ENCODE results near the gene PDZK1IP1. TPM values are rescaled to one million over a fixed set of nuclear protein-coding genes. Genes with fewer than 3 reads are reported as not detected.

The PDZK1IP1 gene
- 0.94 TPM for total RNA-seq
- not detected for polyA plus RNA-seq

GRCh38 chr1:47189844-47190508 lies at the start of gene PDZK1IP1:
TSS of gene PDZK1IP1 (minus strand) at chr1:47190036. CDS start at chr1:47189932, 104 bp downstream.
- Mint-ChIP-seq H3K4me3 (no peak within 1 kb of the TSS), H3K27ac (no peak within 1 kb of the TSS), H3K36me3 (no peaks in the 10 kb centered on the region), H3K4me1 (peaks cover 0 to 4% (median 2%) of the 10 kb centered on the region in 4 donors), H3K27me3 (peaks cover 7% of the 10 kb centered on the region), H3K9me3 (peaks cover 0 to 1% (median 0%) of the 10 kb centered on the region in 7 donors)
- Histone ChIP-seq H3K4me3 (ENCODE audit: low read depth, low read length) (no peak within 1 kb of the TSS), H3K27me3 (ENCODE audit: control insufficient read depth, insufficient read depth, low read length) (peaks cover 2% of the 10 kb centered on the region), H3K9me3 (ENCODE audit: control insufficient read depth in 2 of 2, low read length in 2 of 2) (no peaks in the 10 kb centered on the region), H3K4me1 (ENCODE audit: control insufficient read depth, insufficient read depth, low read length, poor library complexity, severe bottlenecking) (no peaks in the 10 kb centered on the region), H3K36me3 (ENCODE audit: control insufficient read depth, insufficient read depth, low read length) (no peaks in the 10 kb centered on the region), H3K27ac (ENCODE audit: insufficient read depth, low read length, poor library complexity, severe bottlenecking) (no peak within 1 kb of the TSS)
- ATAC-seq (ENCODE audit: low read depth in 2 of 2), result no peak
- no peak for DNase-seq

- H3K4me3 Mint-ChIP-seq, result peak overlapping the region in 3 of 4 donors; percentile 13 to 48 (median 22)
- H3K4me1 Mint-ChIP-seq, result peaks cover 10 to 14% (median 12%) of the 10 kb centered on the region in 4 donors
- no peaks in the 10 kb centered on the region for H3K9me3 Mint-ChIP-seq
- no peaks in the 10 kb centered on the region for H3K9me3 ChIP-seq (ENCODE audit: control insufficient read depth in 2 of 2, low read length in 2 of 2)
- peak; percentile 24 to 34 for ATAC-seq (ENCODE audit: low read depth in 2 of 2)
- H3K27me3 Mint-ChIP-seq, result peaks cover 46% of the 10 kb centered on the region
- H3K27ac ChIP-seq (ENCODE audit: insufficient read depth, low read length, poor library complexity, severe bottlenecking), result no peak overlapping the region
- peaks cover 4% of the 10 kb centered on the region for H3K27me3 ChIP-seq (ENCODE audit: control insufficient read depth, insufficient read depth, low read length)
- peak in 1 of 3 donors; percentile 73 for DNase-seq
- H3K36me3 Mint-ChIP-seq, result no peaks in the 10 kb centered on the region
- no peaks in the 10 kb centered on the region for H3K36me3 ChIP-seq (ENCODE audit: control insufficient read depth, insufficient read depth, low read length)
- peaks cover 12% of the 10 kb centered on the region for H3K4me1 ChIP-seq (ENCODE audit: control insufficient read depth, insufficient read depth, low read length, poor library complexity, severe bottlenecking)
- H3K4me3 ChIP-seq (ENCODE audit: low read depth, low read length), result peak overlapping the region; percentile 26
- H3K27ac Mint-ChIP-seq, result peak overlapping the region in 2 of 3 donors; percentile 27 to 37
Observed at GRCh38 chr1:47238935-47239592, 49.2 kb upstream of the PDZK1IP1 start.

GRCh38 chr1:47235806-47236205 lies 46.0 kb upstream of the PDZK1IP1 start:
- H3K4me3 Mint-ChIP-seq, result no peak overlapping the region
- DNase-seq (no peak), ATAC-seq (ENCODE audit: low read depth in 2 of 2) (no peak)
- peaks cover 54% of the 10 kb centered on the region for H3K27me3 Mint-ChIP-seq
- Histone ChIP-seq H3K4me3 (ENCODE audit: low read depth, low read length) (no peak overlapping the region), H3K4me1 (ENCODE audit: control insufficient read depth, insufficient read depth, low read length, poor library complexity, severe bottlenecking) (peaks cover 29% of the 10 kb centered on the region), H3K36me3 (ENCODE audit: control insufficient read depth, insufficient read depth, low read length) (no peaks in the 10 kb centered on the region), H3K27me3 (ENCODE audit: control insufficient read depth, insufficient read depth, low read length) (peaks cover 25% of the 10 kb centered on the region), H3K27ac (ENCODE audit: insufficient read depth, low read length, poor library complexity, severe bottlenecking) (no peak overlapping the region), H3K9me3 (ENCODE audit: control insufficient read depth in 2 of 2, low read length in 2 of 2) (no peaks in the 10 kb centered on the region)
- peaks cover 10 to 31% (median 16%) of the 10 kb centered on the region in 4 donors for H3K4me1 Mint-ChIP-seq
- H3K9me3 Mint-ChIP-seq, result peaks cover 0 to 2% (median 0%) of the 10 kb centered on the region in 7 donors
- no peaks in the 10 kb centered on the region for H3K36me3 Mint-ChIP-seq
- no peak overlapping the region for H3K27ac Mint-ChIP-seq

DNA sequence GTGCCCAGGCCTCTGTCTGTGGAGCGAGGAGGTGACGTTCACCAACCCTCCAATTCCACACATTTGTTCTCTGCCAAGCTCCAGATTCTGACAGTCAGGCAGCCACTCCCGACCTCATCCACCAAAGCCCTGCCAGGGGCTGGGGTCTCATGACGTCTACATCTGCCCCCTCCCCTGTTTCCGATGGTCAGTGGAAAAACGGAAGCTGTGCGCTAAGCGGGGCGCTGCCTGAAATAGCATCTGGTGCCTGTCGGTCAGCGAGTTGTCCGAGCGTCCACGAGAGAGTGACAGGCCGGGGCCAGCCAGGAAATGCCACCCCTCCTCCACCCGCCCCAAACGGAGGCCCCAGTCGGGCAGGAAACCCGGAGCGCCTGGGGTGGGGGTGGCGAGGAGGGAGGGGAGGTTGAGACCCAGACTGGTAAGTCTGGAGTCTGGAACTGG lies 45.4 kb upstream of the PDZK1IP1 start:
- Histone ChIP-seq H3K27me3 (ENCODE audit: control insufficient read depth, insufficient read depth, low read length) (peaks cover 29% of the 10 kb centered on the region), H3K4me3 (ENCODE audit: low read depth, low read length) (no peak overlapping the region), H3K27ac (ENCODE audit: insufficient read depth, low read length, poor library complexity, severe bottlenecking) (no peak overlapping the region), H3K9me3 (ENCODE audit: control insufficient read depth in 2 of 2, low read length in 2 of 2) (no peaks in the 10 kb centered on the region), H3K4me1 (ENCODE audit: control insufficient read depth, insufficient read depth, low read length, poor library complexity, severe bottlenecking) (peaks cover 34% of the 10 kb centered on the region), H3K36me3 (ENCODE audit: control insufficient read depth, insufficient read depth, low read length) (no peaks in the 10 kb centered on the region)
- ATAC-seq (ENCODE audit: low read depth in 2 of 2) (no peak), DNase-seq (no peak)
- peaks cover 59% of the 10 kb centered on the region for H3K27me3 Mint-ChIP-seq
- peaks cover 0 to 2% (median 0%) of the 10 kb centered on the region in 7 donors for H3K9me3 Mint-ChIP-seq
- no peak overlapping the region for H3K4me3 Mint-ChIP-seq
- H3K4me1 Mint-ChIP-seq, result peaks cover 10 to 37% (median 20%) of the 10 kb centered on the region in 4 donors
- H3K27ac Mint-ChIP-seq, result no peak overlapping the region
- no peaks in the 10 kb centered on the region for H3K36me3 Mint-ChIP-seq

GRCh38 chr1:47233186-47233585 lies 43.4 kb upstream of the PDZK1IP1 start:
- Histone ChIP-seq H3K27ac (ENCODE audit: insufficient read depth, low read length, poor library complexity, severe bottlenecking) (no peak overlapping the region), H3K4me1 (ENCODE audit: control insufficient read depth, insufficient read depth, low read length, poor library complexity, severe bottlenecking) (peaks cover 34% of the 10 kb centered on the region), H3K36me3 (ENCODE audit: control insufficient read depth, insufficient read depth, low read length) (no peaks in the 10 kb centered on the region), H3K27me3 (ENCODE audit: control insufficient read depth, insufficient read depth, low read length) (peaks cover 43% of the 10 kb centered on the region), H3K9me3 (ENCODE audit: control insufficient read depth in 2 of 2, low read length in 2 of 2) (no peaks in the 10 kb centered on the region), H3K4me3 (ENCODE audit: low read depth, low read length) (no peak overlapping the region)
- peaks cover 0 to 4% (median 0%) of the 10 kb centered on the region in 7 donors for H3K9me3 Mint-ChIP-seq
- H3K4me1 Mint-ChIP-seq, result peaks cover 0 to 37% (median 18%) of the 10 kb centered on the region in 4 donors
- ATAC-seq (ENCODE audit: low read depth in 2 of 2) (no peak), DNase-seq (no peak)
- no peak overlapping the region for H3K27ac Mint-ChIP-seq
- H3K4me3 Mint-ChIP-seq, result peak overlapping the region in 3 of 4 donors; percentile 33 to 80 (median 46)
- peaks cover 73% of the 10 kb centered on the region for H3K27me3 Mint-ChIP-seq
- H3K36me3 Mint-ChIP-seq, result no peaks in the 10 kb centered on the region

GRCh38 chr1:47232187-47232874 lies 42.5 kb upstream of the PDZK1IP1 start, which contains the start of gene TAL1:
TSS of gene TAL1 (minus strand) at chr1:47232225. CDS start at chr1:47225888, 6,337 bp downstream.
- H3K4me3 Mint-ChIP-seq, result peak within 1 kb of the TSS; percentile 69 to 90 (median 82)
- H3K9me3 ChIP-seq (ENCODE audit: control insufficient read depth in 2 of 2, low read length in 2 of 2), result no peaks in the 10 kb centered on the region
- peaks cover 50% of the 10 kb centered on the region for H3K27me3 ChIP-seq (ENCODE audit: control insufficient read depth, insufficient read depth, low read length)
- H3K4me1 ChIP-seq (ENCODE audit: control insufficient read depth, insufficient read depth, low read length, poor library complexity, severe bottlenecking), result peaks cover 34% of the 10 kb centered on the region
- H3K27ac ChIP-seq (ENCODE audit: insufficient read depth, low read length, poor library complexity, severe bottlenecking), result no peak within 1 kb of the TSS
- no peaks in the 10 kb centered on the region for H3K36me3 ChIP-seq (ENCODE audit: control insufficient read depth, insufficient read depth, low read length)
- no peaks in the 10 kb centered on the region for H3K36me3 Mint-ChIP-seq
- H3K4me3 ChIP-seq (ENCODE audit: low read depth, low read length), result peak within 1 kb of the TSS; percentile 61
- ATAC-seq (ENCODE audit: low read depth in 2 of 2) (no peak), DNase-seq (no peak)
- H3K9me3 Mint-ChIP-seq, result peaks cover 0 to 5% (median 0%) of the 10 kb centered on the region in 7 donors
- H3K27ac Mint-ChIP-seq, result peak within 1 kb of the TSS in 1 of 3 donors; percentile 55
- H3K4me1 Mint-ChIP-seq, result peaks cover 0 to 37% (median 21%) of the 10 kb centered on the region in 4 donors
- peaks cover 75% of the 10 kb centered on the region for H3K27me3 Mint-ChIP-seq

- H3K36me3 ChIP-seq (ENCODE audit: control insufficient read depth, insufficient read depth, low read length), result no peaks in the 10 kb centered on the region
- H3K4me1 ChIP-seq (ENCODE audit: control insufficient read depth, insufficient read depth, low read length, poor library complexity, severe bottlenecking), result peaks cover 34% of the 10 kb centered on the region
- Mint-ChIP-seq H3K4me3 (peak overlapping the region; percentile 69 to 90 (median 82)), H3K27ac (peak overlapping the region in 1 of 3 donors; percentile 55), H3K4me1 (peaks cover 0 to 37% (median 23%) of the 10 kb centered on the region in 4 donors), H3K36me3 (no peaks in the 10 kb centered on the region), H3K27me3 (peaks cover 83% of the 10 kb centered on the region), H3K9me3 (peaks cover 0 to 5% (median 0%) of the 10 kb centered on the region in 7 donors)
- DNase-seq (peak in 2 of 3 donors; percentile 20 to 34), ATAC-seq (ENCODE audit: low read depth in 2 of 2) (no peak)
- H3K27ac ChIP-seq (ENCODE audit: insufficient read depth, low read length, poor library complexity, severe bottlenecking), result no peak overlapping the region
- H3K4me3 ChIP-seq (ENCODE audit: low read depth, low read length), result peak overlapping the region; percentile 61
- H3K9me3 ChIP-seq (ENCODE audit: control insufficient read depth in 2 of 2, low read length in 2 of 2), result no peaks in the 10 kb centered on the region
- peaks cover 58% of the 10 kb centered on the region for H3K27me3 ChIP-seq (ENCODE audit: control insufficient read depth, insufficient read depth, low read length)
Observed at GRCh38 chr1:47231301-47232186, 41.7 kb upstream of the PDZK1IP1 start.

All from CD4-positive, CD25-positive, alpha-beta regulatory T cell (primary cell).